Epithelial cell of prostate (primary cell): Measurements from ENCODE around the gene DAPK3.
A peak's percentile ranks its signal among the peaks of the same experiment; 100 is the strongest.
"Not testable (repeated sequence)": the region's sequence is repeated elsewhere in the genome, so short reads cannot be mapped to it uniquely, and the experiment has no call there.

Experiments used
- DNase-seq: peaks from one replicate; pipeline ENCODE4 v3.0.0-alpha.2; 2011; ENCODE audit warnings: low read depth, low spot score
- H3K27ac ChIP-seq: fragments of 450-650 bp; 2 replicates; pipeline ENCODE4 v1.5.1; 2017; ENCODE audit warnings: mild to moderate bottlenecking

DAPK3 gene

GRCh38 chr19:3970808-3971598 lies at the start of gene DAPK3:
DAPK3 (minus strand) TSS chr19:3971099; CDS start chr19:3969735, 1,364 bp downstream.
- peak within 1 kb of the TSS; percentile 98 for H3K27ac ChIP-seq
- DNase-seq = peak; percentile 96

DNA sequence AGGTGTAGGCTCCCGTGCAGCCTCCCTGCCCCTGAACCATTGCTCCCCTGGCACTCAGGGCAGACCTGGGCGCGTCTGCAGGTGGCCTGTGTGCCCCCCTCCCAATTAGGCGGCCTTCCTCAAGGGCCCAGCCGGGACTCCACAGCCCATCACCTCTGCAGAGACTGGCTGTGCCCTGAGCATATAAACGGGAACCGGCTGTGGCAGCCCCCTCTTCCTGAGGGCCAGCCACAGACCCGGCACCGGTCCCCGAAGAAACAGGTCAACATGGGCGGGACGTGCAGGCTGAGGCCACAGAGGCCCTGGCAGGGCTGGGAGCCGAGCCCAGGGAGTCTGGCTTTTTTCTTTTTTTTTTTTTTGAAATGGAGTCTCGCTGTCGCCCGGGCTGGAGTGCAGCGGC lies 48.7 kb upstream of the DAPK3 start:
- DNase-seq = no peak
- H3K27ac ChIP-seq = no peak overlapping the region

DNA sequence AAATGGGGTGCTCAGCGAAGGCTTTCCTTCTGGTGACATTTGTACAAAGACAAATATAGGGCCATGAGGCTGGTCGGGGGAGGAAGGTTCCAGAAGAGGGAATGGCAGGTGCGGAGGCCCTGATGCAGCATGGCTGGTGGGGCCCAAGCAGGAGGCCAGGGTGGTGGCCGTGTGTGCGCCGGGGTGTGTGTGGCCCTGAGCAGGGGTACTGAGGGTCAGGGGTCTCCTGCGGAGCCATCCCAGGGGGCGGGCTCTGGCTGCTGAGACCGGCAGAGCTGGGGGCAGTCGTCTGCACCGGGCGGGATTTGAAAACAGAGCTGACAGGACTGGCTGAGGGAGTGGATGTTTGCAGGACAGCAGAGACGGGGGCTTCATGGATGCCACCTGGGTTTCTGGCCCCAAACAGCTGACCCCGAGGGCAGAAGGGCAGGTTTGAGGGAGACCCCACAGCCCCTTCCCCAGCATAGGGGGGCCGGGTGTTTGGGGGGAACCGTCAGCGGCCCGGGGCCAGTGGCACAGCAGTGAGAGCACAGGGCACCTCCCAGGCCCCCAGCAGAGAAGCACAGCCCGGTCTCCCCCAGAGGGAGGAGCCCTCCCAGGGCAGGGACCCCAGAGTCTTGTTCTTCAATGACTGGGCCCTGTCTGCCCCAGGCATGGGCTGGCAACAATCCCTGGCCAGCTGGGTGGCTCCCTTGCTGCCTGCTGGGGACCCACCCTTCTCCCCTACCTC lies 48.0 kb upstream of the DAPK3 start:
- H3K27ac ChIP-seq = no peak overlapping the region
- DNase-seq = no peak

- DNase-seq = no peak
- H3K27ac ChIP-seq = no peak overlapping the region
These were observed 47.3 kb upstream of the DAPK3 start for GRCh38 chr19:4018140-4018613.

GRCh38 chr19:4016903-4017638 lies 46.2 kb upstream of the DAPK3 start:
- DNase-seq = no peak
- no peak overlapping the region for H3K27ac ChIP-seq

DNA sequence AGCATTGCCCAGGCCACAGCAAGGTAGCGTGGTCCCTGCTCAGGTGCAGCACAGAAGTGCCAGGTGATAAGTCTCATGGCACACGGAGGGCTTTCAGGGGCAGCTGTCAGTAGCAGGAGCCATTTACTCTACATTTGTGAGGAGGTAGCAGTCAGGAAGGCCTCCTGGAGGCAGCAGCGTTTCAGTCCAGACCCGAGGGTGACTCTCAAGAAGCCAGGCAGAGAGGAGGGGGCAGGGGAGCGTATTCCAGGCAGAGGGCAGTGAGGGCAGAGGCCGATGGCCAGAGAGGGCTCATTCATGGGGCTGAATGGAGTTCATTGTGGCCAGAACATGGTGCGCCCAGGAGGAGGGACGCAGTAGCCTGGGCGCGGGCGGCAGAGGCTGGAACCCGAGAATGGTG lies 45.6 kb upstream of the DAPK3 start:
- H3K27ac ChIP-seq = no peak overlapping the region
- no peak for DNase-seq

DNA sequence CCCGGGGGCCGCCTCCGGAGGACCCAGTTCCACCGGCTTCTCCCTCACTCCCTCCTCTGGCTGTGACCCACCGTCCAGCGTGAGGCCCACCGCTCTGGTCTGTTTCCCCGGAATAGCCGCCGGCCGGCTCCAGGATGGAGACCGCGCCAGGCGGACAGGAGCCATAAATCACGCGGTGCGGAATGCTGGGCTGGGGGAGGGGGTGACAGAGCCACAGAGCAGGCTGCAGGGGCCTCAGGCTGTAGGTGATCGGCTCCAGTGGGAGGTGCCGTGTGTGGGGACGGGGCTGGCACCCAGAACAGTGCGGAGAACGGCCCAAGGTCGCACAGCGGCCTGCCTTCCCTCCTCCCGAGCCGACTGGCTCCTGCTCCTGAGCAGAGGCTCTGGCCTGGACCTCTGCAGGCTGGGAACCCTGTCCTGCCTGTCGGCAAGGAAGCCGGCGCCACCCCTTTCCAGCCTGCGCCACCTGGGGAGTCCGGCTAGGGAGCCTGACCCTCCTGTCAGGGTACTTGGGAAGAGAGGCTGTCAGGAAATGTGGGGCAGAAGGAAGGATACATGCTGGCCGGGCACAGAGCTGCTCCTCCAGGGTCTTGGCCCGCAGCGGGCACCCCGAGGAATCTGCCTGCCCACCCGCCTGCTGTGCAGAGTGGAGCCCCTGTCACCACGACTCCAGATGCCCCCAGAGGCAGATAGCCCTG lies 45.0 kb upstream of the DAPK3 start:
- H3K27ac ChIP-seq = no peak overlapping the region
- no peak for DNase-seq

DNA sequence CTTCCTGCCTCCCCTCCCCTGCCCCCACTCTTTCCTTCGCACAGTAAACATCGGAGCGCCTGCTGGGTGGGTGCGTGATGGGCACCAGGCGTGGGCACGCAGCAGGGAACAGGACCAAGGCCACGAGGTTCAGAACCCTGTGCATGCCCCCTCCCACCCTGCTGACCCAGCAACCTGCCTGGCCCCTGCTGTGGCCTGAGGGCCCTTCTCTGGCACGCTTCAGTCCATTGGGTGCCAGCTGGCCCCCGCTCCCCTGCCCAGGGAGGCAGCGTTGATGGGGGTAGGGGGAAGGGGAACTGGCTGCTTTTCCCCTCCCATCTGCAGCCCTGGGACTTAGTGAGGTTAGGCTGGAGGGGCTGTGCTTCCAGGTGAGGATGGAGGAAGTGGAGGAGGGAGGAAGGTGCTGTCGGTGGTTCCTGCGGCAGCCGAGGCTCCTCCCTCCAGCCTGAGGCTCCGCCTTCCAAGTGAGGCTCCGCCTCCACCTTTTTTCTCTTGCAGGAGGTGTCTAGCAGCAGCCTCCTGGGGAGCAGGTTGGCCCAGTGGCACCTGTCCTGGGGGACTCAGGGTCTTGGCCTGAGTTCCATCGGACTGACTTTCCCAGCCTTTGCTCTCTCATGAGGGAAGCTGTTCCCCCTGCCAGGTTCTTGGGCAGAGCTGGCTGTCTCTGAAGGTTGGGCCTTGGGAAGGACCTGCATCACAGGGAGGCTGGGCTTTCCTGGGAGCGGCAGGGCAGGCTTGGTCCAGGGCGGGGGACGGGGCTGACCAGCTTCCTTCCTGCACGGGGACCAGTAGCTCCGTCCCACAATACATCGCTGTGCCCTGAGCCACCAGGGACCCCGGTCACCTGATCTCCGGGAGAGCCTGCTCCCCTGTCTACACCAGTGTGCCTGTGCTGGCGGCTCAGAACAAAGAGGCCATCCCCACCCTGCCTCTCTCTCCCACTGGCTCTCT lies 43.9 kb upstream of the DAPK3 start:
- no peak for DNase-seq

DNA sequence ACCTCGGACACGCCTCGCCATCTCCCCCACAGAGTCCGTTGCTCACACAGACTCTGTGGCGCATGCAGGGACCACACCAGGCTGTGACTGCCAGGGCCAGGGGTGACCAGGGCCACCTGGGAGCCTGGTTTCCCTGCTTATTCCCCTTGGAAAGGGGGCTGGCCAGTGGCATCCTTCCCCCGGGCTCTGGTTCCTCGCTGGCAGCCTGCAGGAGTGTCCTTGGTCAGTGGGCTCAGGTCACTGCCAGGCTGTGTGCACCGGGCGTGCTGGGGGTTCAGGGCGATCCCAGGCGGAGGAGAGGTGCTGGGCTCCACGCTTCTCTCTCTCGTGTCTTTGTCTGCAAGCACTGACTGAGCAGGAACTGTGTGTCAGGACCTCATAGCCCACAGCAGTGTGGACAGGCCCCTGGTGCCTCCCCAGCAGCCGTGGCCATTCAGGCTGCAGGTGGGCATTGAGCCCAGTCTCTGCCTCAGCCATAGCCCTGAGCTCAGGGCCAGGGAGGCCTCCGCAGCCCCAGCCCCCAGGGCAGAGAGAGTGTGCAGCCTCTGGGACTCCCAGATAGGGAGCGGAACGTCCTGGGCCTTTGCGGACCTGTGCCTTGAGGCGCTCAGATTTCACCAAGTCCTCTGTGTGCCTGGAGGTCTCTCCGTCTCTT lies 43.1 kb upstream of the DAPK3 start:
- no peak for DNase-seq

More for the DNA sequence above, 43.9 kb upstream of the DAPK3 start:
- H3K27ac ChIP-seq = no peak overlapping the region

GRCh38 chr19:4012975-4013634 lies 42.2 kb upstream of the DAPK3 start:
- H3K27ac ChIP-seq = no peak overlapping the region

More for the DNA sequence above, 43.1 kb upstream of the DAPK3 start:
- H3K27ac ChIP-seq = no peak overlapping the region

GRCh38 chr19:4012092-4012974 lies 41.4 kb upstream of the DAPK3 start:
- no peak for DNase-seq
- no peak overlapping the region for H3K27ac ChIP-seq

More at GRCh38 chr19:4012975-4013634, 42.2 kb upstream of the DAPK3 start:
- no peak for DNase-seq

DNA sequence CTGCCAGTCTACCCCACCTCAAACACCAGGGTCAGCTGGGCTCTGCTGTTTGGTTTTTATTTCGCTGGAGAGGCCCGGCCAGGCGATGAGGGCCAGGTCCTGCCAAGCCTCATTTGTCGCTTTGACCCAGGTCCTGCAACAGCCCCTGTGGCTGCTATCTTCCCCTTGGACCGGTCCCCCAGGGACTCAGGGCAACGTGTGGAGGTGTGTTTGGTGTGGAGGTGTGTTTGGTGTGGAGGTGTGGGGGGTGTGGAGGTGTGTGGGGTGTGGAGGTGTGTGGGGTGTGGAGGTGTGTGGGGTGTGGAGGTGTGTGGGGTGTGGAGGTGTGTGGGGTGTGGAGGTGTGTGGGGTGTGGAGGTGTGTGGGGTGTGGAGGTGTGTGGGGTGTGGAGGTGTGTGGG lies 40.5 kb upstream of the DAPK3 start:
- not testable (repeated sequence) for H3K27ac ChIP-seq, DNase-seq

- no peak overlapping the region for H3K27ac ChIP-seq
- DNase-seq = no peak
These were observed 39.9 kb upstream of the DAPK3 start for GRCh38 chr19:4010808-4011110.

DNA sequence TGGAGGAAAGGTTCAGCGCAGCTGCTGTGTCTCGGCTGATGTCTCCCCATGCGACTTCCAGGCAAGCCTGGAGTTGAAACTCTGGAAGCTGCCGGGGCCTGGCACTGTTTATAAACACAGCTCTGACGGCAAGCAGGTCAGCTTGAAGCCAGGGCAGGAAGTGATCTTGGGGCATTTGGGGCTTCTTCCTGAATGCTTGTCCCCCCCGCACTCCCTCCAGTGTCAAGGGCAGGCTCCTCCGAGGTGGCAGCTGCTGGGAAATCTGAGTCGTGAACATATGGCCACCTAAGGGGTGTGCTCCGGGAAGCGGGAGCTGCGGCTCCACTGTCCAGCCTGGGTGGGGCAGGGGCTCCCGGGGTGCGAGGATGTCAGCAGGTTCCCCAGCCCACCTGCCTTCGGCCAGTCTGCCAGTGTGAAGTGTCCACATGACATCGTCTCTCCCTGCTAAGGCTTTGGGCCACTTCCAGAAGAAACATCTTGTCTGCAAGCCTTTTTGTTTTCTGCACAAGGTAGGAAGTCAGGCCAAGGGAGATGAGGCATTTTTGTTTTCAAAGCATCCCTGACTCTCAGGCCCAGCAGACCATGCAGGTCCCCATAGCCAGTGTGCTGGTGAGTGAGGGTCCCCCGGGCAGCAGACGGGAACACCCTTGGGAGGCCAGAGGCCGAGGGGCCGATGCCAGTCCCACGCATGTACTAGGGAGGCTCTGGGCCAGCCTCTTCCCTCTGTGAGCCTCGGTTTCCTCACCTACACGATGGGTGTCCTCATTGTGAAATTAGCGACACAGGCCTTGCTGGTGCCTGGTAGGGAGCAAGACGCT lies 39.3 kb upstream of the DAPK3 start:
- no peak for DNase-seq
- no peak overlapping the region for H3K27ac ChIP-seq

- H3K27ac ChIP-seq = peak overlapping the region; percentile 19
- no peak for DNase-seq
These were observed 37.1 kb upstream of the DAPK3 start for GRCh38 chr19:4007836-4008539.
